Posterior vena cava (tissue), 2 donors: ENCODE results near the gene MGST2. TPM values are rescaled to one million over a fixed set of nuclear protein-coding genes. Genes with fewer than 3 reads are reported as not detected.
A peak's percentile ranks its signal among the peaks of the same experiment; 100 is the strongest.

Experiments
- DNase-seq: peaks from one replicate; pipeline ENCODE4 v3.0.0-alpha.2; 2020; ENCODE audit warnings: low spot score
- intact Hi-C, 2 donors: fragments of 100-400 bp; cut with DNase I; formaldehyde crosslinking; loops; one replicate each; pipeline versions ENCODE4 v1.14.1 to v1.14.2; 2022 to 2023
- total RNA-seq, 2 donors: library from RNA; stranded (reverse); fragmentation: NEBNext Ultra II Directional; extraction: Animal tissue kit (Norgen Biotek cat#: 25700); gene quantifications; one replicate each; pipeline ENCODE4 v1.2.1, GENCODE V29; 2021
- donor health status: DM: yes; HTN: yes; CAD: no.
- donor health status: DM: yes; HTN: yes; CAD: no.

Gene MGST2
- total RNA-seq, 2 donors from 2014 or later: 41.1 to 41.2 TPM

GRCh38 chr4:139726615-139727014 lies 61.0 kb downstream of the MGST2 start:
- intact Hi-C loops: no loop called here
- DNase-seq: no peak

GRCh38 chr4:139728146-139728545 lies 62.5 kb downstream of the MGST2 start:
- intact Hi-C loops: no loop called here
- no peak for DNase-seq

- DNase-seq: no peak
- intact Hi-C loops: no loop called here
These were observed 63.2 kb downstream of the MGST2 start for GRCh38 chr4:139728840-139729239.

- intact Hi-C loops: loop anchor here in 1 of 2 donors (5.0 to 10.0 kb wide), 3 partner anchors 312 to 699 kb away; no protein-coding TSS in a partner anchor
- no peak for DNase-seq
These were observed 67.5 kb downstream of the MGST2 start for GRCh38 chr4:139732991-139733570.

- DNase-seq: no peak
- intact Hi-C loops: loop anchor here in 1 of 2 donors (2.0 to 10.0 kb wide), 4 partner anchors 310 to 698 kb away; no protein-coding TSS in a partner anchor
These were observed 68.7 kb downstream of the MGST2 start for GRCh38 chr4:139734201-139734874.

- intact Hi-C loops: loop anchor here (2.0 to 10.0 kb wide), 5 partner anchors 310 to 697 kb away; partner anchors contain the start of gene MAML3 (in 2 of the 2)
- DNase-seq: peak; percentile 96
These were observed 69.3 kb downstream of the MGST2 start for GRCh38 chr4:139734875-139735380.

GRCh38 chr4:139735381-139736273 lies 70.0 kb downstream of the MGST2 start:
- peak; percentile 85 for DNase-seq
- intact Hi-C loops: loop anchor here (2.0 to 10.0 kb wide), 4 partner anchors 309 to 589 kb away; partner anchors contain the start of gene MAML3 (in 2 of the 2)

GRCh38 chr4:139736274-139736660 lies 70.6 kb downstream of the MGST2 start:
- intact Hi-C loops: loop anchor here (5.0 to 10.0 kb wide), 3 partner anchors 309 to 589 kb away; partner anchors contain the start of gene MAML3 (in 2 of the 2)
- DNase-seq: no peak

GRCh38 chr4:139736661-139737060 lies 71.0 kb downstream of the MGST2 start:
- DNase-seq: no peak
- intact Hi-C loops: loop anchor here (5.0 to 10.0 kb wide), 3 partner anchors 308 to 588 kb away; partner anchors contain the start of gene MAML3 (in 2 of the 2)

GRCh38 chr4:139738846-139739613 lies 73.4 kb downstream of the MGST2 start:
- DNase-seq: no peak
- intact Hi-C loops: loop anchor here (5.0 to 10.0 kb wide), 3 partner anchors 306 to 586 kb away; partner anchors contain the start of gene MAML3 (in 2 of the 2)

GRCh38 chr4:139740121-139740520 lies 74.5 kb downstream of the MGST2 start:
- intact Hi-C loops: no loop called here
- no peak for DNase-seq

- no peak for DNase-seq
- intact Hi-C loops: no loop called here
These were observed 75.0 kb downstream of the MGST2 start for GRCh38 chr4:139740531-139741041.

- DNase-seq: no peak
- intact Hi-C loops: no loop called here
These were observed 77.4 kb downstream of the MGST2 start for GRCh38 chr4:139743027-139743426.

- DNase-seq: no peak
- intact Hi-C loops: loop anchor here in 1 of 2 donors (1.0 kb wide), 1 partner anchor 44 kb away; no protein-coding TSS in a partner anchor
These were observed 78.6 kb downstream of the MGST2 start for GRCh38 chr4:139744232-139744631.

GRCh38 chr4:139745111-139745639 lies 79.6 kb downstream of the MGST2 start:
- intact Hi-C loops: no loop called here
- DNase-seq: no peak

- no peak for DNase-seq
- intact Hi-C loops: no loop called here
These were observed 81.0 kb downstream of the MGST2 start for GRCh38 chr4:139746431-139747171.

- DNase-seq: no peak
- intact Hi-C loops: no loop called here
These were observed 83.7 kb downstream of the MGST2 start for GRCh38 chr4:139749338-139749737.
